Inferior parietal cortex (tissue), 1 donor: ENCODE results near the gene PRAC1.

ENCODE experiments used
- DNase-seq: peaks from one replicate; pipeline ENCODE4 v3.0.0-alpha.2; 2016; ENCODE audit errors: extremely low spot score

PRAC1 gene

DNA sequence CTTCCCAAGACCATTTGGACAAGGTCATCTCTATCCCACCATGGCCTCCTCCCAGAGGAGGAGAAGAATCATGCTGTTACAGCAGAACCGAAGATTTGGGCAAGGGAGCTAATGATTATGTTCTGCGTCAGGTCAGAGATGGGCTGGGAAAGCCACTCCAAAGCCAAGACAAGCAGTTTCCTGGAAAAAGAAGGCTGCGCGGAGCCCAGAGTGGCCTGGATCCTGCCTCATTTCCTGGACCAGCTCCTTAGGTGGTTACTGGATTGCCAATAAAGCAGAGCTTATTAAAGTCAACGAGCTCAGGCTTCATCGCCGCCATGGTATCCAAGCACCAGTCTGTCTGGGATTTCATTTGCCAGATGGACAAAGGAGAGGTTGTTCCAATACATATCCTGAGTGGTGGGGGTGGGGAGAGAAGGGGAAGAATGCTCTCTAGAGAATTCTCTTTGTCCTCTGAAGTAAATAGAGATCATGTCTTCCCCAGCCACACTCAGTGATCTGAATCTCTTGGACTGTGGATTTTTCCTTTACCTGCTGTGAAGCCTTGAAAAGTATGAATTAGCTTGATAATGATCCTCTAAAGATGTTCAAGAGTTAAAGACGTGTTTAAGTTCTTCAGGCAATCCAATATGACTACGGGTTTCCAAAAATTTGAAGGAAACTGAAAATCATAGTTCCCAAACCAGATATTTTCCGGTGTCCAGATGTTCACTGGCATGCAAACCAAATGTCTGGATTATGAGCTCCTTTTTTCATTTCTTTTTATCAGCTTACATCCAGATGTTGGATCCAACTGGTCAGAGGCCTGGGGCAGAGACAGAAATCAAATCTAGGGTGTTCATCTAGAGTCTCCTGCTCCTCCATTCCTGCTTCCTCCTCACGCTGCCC is 17.7 kb downstream of the PRAC1 start:
- no peak for DNase-seq

DNA sequence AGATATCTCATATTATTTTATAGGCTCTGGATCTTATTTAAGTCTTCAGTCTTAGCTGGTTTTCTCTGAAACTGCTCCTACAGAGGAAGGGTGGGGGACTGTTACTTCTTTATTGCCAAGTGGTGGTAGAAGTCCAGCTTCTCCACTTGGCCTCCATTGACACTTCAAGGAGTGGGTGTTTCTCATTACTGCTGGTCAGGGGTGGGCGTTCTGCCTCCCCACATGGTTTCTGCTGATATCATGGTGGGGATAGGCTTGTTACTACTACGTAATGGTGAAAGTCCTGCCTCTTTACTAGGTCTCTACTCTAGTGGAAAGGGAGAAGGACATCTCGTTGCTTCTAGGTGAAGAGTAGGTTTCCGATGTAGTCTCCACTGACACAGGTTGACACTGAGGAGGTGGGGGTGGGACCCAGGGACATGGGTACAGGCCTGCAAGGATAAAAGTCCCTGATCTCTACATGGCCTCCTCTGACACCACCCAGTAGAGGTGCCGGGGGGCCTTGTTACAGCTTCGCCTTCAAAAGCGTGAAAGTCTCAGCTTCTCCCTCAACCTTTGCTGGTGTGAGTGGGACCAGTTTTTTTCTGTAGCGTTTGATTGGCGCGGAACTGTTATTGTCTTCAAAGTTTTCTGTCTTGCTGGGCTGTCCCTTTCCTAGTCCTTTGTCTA is 20.3 kb downstream of the PRAC1 start:
- DNase-seq, result no peak

DNA sequence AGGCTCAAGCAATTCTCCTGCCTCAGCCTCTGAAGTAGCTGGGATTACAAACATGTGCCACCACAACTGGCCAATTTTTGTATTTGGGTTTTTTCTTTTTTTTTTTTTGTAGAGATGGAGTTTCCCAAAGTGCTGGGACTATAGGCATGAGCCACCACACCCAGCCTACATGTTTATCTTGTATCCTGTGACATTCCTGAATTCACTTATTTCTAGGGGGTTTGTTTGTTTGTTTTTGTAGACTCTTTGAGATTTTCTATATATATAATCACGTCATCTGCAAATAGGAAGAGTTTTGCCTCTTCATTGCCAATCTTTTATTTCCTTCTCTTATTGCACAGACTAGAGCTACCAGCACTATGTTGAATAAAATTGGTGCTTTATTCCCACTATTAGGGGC is 29.1 kb downstream of the PRAC1 start:
- no peak for DNase-seq

DNA sequence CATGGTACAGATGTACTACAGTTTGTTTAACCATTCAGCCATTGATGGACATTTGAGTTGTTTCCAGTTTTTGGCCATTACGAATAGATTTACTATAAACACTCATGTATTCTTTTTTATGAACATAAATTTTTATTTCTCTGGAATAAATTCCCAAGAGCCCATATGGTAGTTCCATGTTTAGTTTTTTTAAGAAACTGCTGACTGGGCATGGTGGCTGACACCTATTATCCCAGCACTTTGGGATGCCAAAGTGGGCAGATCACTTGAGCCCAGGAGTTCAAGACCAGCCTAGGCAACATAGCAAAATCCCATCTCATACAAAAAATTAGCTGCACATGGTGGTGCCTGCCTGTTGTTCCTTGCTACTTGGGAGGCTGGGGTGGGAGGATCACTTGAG is 30.3 kb downstream of the PRAC1 start:
- no peak for DNase-seq

DNA sequence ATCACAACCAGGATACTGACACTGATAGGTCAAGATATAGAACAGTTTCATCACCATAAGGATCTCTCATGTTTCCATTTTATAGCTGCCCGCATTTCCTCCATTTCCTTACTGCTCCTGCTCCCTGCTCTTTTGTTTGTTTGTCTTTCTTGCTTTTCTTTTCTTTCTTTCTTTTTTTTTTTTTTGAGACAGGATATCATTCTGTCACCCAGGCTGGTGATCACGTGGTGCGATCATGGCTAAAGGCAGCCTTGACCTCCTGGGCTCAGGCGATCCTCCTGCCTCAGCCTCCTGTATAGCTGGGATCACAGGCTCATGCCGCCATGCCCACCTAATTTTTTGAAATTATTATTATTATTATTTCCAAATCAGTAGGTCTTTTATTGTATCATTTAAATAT is 31.7 kb downstream of the PRAC1 start:
- no peak for DNase-seq

DNA sequence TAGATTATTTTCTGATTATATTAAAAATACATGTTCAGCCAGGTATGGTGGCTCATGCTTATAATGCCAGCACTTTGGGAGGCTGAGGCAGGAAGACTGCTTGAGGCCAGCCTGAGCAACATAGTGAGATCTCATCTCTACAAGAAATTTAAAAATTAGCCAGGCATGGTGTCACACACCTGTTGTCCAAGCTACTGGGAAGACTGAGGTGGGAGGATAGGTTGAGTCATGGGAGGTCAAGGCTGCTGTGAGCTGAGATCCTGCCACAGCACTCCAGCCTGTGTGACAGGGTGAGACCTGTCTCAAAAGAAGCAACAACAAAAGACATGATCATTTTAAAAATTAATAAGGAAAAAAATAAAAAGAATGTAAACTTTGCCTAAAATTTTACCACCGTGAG is 40.7 kb downstream of the PRAC1 start:
- no peak for DNase-seq

DNA sequence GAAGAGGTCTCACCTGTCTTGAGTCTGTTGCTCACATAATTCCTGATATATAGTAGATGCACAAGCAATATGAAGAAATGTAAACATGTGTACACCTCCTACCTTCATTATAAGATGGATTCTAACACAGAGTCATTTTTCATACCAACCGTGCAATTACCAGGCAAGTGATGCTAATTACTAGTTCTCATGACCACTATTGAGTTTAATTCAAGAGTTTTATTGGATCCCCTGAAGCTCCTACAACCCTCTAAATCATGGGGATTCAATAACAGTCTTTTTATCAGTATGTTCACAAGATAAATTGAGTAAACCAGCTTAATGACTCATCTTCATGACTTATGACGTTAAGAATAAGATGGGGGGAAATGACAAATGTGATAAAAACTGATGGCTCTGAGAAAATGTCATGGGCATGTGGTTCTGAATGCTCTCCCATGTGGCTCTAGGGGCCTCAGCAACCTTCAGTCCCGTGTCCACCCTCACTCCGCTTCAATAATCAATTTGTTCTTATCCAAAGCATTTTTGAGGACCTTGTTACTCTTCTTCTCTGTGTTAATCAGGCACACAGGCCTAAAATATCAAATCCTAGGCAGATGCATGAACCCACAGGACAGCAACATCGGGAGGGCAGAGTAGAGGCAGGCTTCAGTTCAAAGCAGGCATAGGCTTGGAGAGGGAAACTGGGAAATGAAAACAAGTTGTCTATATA is 42.8 kb downstream of the PRAC1 start:
- no peak for DNase-seq

DNA sequence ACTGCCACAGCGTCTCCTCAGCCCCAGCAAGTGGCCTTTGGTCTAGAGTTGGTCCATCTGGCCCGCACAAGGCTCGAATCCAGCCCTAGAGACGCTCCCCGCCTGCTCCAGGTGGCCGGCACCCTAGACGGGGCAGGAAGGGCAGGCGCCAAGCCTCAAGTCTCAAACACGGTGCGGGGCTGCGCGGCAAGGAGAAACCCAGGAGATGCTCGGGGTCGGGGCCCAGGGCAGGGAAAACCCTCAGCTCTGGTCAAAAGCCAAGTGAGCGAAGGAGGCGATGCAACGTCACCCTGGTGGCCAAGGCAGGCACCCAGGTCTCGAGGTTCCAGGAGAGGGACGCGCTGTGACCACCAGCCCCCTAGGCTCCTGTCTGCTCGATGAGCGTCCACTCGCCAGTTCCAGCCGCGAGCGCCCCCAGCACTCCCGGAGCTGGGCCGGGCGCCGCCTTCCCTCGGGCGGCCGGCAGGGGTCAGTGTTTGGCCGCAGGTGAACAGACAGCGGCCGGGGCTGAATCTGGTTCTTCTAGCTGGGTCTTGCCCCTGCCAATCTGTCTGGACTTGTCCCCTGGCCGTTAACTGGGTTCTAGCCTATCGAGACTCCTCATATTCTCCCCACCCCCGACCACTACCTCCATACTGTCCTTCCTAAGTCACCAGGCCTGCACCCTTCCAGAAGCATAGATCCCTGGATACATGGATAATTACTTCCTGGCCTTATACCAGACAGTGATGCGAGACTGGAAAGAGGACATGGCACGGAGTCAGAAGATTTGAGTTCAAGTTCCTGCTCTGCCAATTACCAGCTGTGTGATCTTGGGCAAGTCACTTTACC is 44.0 kb downstream of the PRAC1 start:
- DNase-seq, result peak; percentile 46

DNA sequence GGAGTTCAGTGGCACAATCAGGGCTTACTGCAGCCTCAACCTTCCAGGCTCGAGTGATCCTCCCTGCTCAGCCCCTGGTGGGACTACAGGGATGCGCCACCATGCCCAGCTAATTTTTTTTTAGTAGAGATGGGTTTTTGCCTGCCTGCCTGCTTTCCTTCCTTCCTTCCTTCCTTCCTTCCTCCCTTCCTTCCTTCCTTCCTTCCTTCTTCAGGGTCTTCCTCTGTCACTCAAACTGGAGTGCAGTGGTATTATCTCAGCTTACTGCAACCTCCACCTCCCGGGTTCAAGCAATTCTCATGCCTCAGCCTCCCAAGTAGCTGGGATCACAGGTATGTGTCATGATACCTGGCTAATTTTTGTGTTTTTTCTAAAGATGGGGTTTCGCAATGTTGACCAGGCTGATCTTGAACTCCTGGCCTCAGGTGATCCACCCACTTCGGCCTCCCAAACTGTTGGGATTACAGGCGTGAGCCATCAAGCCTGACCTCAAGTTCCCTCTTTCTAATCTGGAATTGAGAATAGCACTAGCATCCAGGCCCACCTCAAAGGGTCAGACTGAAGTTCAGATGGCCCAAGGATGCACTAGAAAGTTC is 45.3 kb downstream of the PRAC1 start:
- no peak for DNase-seq

DNA sequence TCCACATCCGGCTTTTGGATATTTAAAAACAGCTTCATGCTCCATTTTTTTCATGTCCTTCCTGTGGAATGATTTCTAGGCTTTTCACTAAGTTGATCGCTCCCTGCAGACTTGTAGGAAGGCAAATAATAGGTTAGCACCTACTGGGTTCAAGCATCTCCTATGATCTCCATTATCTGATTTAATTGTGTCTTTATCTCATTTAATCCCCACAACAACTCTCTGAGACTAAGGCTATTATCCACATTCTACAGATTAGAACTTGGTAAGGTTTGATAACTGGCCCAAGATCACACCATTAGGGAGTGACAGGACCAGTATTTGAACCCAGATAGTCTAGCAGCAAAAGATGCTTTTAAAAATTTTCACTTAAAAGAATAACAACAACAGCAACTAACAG is 50.0 kb downstream of the PRAC1 start:
- DNase-seq, result no peak
